HepG2 (cell line): ENCODE data around the gene GNG7.
"Not testable (repeated sequence)": the region's sequence is repeated elsewhere in the genome, so short reads cannot be mapped to it uniquely, and the experiment has no call there.

Experiments used
- ASH2L ChIP-seq: fragments of 300-600, 200-600 bp; sonication (generic); IDR thresholded peaks from 2 replicates; pipeline ENCODE4 v1.7.0; 2017; ENCODE audit warnings: low read depth, mild to moderate bottlenecking, moderate library complexity, mixed read lengths, low read length; ENCODE audit not compliant: insufficient read length
- BORCS8-MEF2B ChIP-seq: sonication (generic); formaldehyde crosslinking; IDR thresholded peaks from 2 replicates; pipeline ENCODE4 v1.8.0; 2022; ENCODE audit warnings: mild to moderate bottlenecking, missing genetic modification reagents
- CHCHD3 ChIP-seq: sonication (generic); formaldehyde crosslinking; IDR thresholded peaks from 2 replicates; pipeline ENCODE4 v1.8.0; 2022; ENCODE audit warnings: mild to moderate bottlenecking, missing genetic modification reagents, moderate library complexity
- CTCF ChIP-seq: sonication (generic); formaldehyde crosslinking; IDR thresholded peaks from 2 replicates; pipeline ENCODE4 v1.5.0; 2020; ENCODE audit warnings: mild to moderate bottlenecking, missing genetic modification reagents, moderate library complexity
- DPF2 ChIP-seq: sonication (generic); formaldehyde crosslinking; IDR thresholded peaks from 2 replicates; pipeline ENCODE4 v1.4.0; 2020; ENCODE audit warnings: mild to moderate bottlenecking, low read depth, missing genetic modification reagents, borderline replicate concordance
- ESRRA ChIP-seq: sonication (generic); formaldehyde crosslinking; IDR thresholded peaks from 2 replicates; pipeline ENCODE4 v1.5.1; 2020; ENCODE audit warnings: mild to moderate bottlenecking, low read depth, missing genetic modification reagents
- GFI1 ChIP-seq: sonication (generic); formaldehyde crosslinking; IDR thresholded peaks from 2 replicates; pipeline ENCODE4 v1.5.0; 2020; ENCODE audit warnings: missing genetic modification reagents, mild to moderate bottlenecking, borderline replicate concordance
- NFE2 ChIP-seq: sonication (generic); formaldehyde crosslinking; IDR thresholded peaks from 2 replicates; pipeline ENCODE4 v1.4.0; 2020; ENCODE audit warnings: missing genetic modification reagents
- NR2F1 ChIP-seq, 2 experiments: fragments of 450-650 bp in 1 of 2; formaldehyde crosslinking in 1 of 2; IDR thresholded peaks; 2 replicates each; pipeline versions ENCODE4 v1.5.0 to v1.6.1; 2016 to 2020; ENCODE audit warnings: mild to moderate bottlenecking in 1 of 2, missing compliant biosample characterization in 1 of 2, missing genetic modification reagents in 1 of 2, moderate library complexity in 1 of 2
- SRF ChIP-seq: IDR thresholded peaks from 2 replicates; pipeline ENCODE4 v1.6.1; 2011; ENCODE audit warnings: mild to moderate bottlenecking, low read depth, low read length, moderate library complexity
- TAF1 ChIP-seq: sonication (generic); formaldehyde crosslinking; IDR thresholded peaks from 2 replicates; pipeline ENCODE4 v1.4.0; 2020; ENCODE audit warnings: missing genetic modification reagents
- ZNF17 ChIP-seq: sonication (generic); formaldehyde crosslinking; IDR thresholded peaks from 2 replicates; pipeline ENCODE4 v1.5.0; 2020; ENCODE audit warnings: mild to moderate bottlenecking, missing genetic modification reagents
- ZNF724P ChIP-seq: sonication (generic); formaldehyde crosslinking; IDR thresholded peaks from 2 replicates; pipeline ENCODE4 v1.8.0; 2022; ENCODE audit warnings: missing genetic modification reagents, borderline replicate concordance
- TF ChIP-seq, protein P1 (sequence below): sonication (generic); formaldehyde crosslinking; IDR thresholded peaks from 2 replicates; pipeline ENCODE4 v1.8.1; 2023; ENCODE audit warnings: mild to moderate bottlenecking, missing genetic modification reagents, borderline replicate concordance

DNA sequence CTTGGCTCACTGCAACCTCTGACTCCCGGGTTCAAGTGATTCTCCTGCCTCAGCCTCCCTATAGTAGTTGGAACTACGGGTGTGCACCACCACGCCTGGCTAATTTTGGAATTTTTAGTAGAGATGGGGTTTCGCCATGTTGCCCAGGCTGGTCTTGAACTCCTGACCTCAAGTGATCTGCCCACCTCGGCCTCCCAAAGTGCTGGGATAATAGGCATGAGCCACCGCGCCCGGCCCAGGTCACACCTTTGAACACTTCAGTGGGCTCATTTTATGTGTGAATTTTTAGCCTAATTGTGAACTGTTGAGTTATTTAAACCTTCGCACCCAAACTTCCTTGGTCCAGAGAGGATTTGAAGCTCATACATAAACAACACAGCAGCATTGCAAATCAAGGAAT lies 138.9 kb downstream of the GNG7 start:
- TF ChIP-seq DPF2; CTCF (CRISPR knock-in tag); TAF1 (CRISPR knock-in tag); CHCHD3 (CRISPR knock-in tag); ZNF724P (CRISPR knock-in tag); NFE2; NR2F1 (CRISPR knock-in tag; IDR thresholded peaks at IDR 0.05); SRF; ESRRA (CRISPR knock-in tag); ZNF17 (CRISPR knock-in tag); GFI1 (CRISPR knock-in tag); BORCS8-MEF2B (CRISPR knock-in tag); ASH2L: not testable (repeated sequence)
- TF ChIP-seq, protein P1, sequence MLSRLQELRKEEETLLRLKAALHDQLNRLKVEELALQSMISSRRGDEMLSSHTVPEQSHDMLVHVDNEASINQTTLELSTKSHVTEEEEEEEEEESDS: not testable (repeated sequence)
